ENCODE data around the gene SEC14L5.

- TF ChIP-seq, protein P1, sequence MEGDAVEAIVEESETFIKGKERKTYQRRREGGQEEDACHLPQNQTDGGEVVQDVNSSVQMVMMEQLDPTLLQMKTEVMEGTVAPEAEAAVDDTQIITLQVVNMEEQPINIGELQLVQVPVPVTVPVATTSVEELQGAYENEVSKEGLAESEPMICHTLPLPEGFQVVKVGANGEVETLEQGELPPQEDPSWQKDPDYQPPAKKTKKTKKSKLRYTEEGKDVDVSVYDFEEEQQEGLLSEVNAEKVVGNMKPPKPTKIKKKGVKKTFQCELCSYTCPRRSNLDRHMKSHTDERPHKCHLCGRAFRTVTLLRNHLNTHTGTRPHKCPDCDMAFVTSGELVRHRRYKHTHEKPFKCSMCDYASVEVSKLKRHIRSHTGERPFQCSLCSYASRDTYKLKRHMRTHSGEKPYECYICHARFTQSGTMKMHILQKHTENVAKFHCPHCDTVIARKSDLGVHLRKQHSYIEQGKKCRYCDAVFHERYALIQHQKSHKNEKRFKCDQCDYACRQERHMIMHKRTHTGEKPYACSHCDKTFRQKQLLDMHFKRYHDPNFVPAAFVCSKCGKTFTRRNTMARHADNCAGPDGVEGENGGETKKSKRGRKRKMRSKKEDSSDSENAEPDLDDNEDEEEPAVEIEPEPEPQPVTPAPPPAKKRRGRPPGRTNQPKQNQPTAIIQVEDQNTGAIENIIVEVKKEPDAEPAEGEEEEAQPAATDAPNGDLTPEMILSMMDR (IDR thresholded peaks at IDR 0.05) = no peak
- TF ChIP-seq POLR2A (IDR thresholded peaks at IDR 0.05) = no peak
- TF ChIP-seq POLR2AphosphoS5 (IDR thresholded peaks at IDR 0.05) = no peak
These were observed 59.5 kb downstream of the SEC14L5 start for GRCh38 chr16:5017678-5017969.

Measured in prostate gland (tissue), 2 donors.